H9 (cell line): ENCODE data around the gene TSPAN32. TPM values are rescaled to one million over a fixed set of nuclear protein-coding genes. Genes with fewer than 3 reads are reported as not detected.

Experiments used
- DNase-seq: peaks from one replicate; pipeline ENCODE4 v3.0.0-alpha.2; 2017
- H2AFZ ChIP-seq: one replicate; pipeline ENCODE4 v1.6.1; 2013; ENCODE audit warnings: mild to moderate bottlenecking, low read length, control low read depth, moderate library complexity
- H2AK5ac ChIP-seq: 2 replicates; pipeline ENCODE4 v1.6.1; 2013; ENCODE audit warnings: low read length, control low read depth, mixed read lengths; ENCODE audit not compliant: insufficient read length
- H2BK120ac ChIP-seq: one replicate; pipeline ENCODE4 v1.6.1; 2013; ENCODE audit warnings: low read depth, mild to moderate bottlenecking, low read length, control low read depth, inconsistent platforms; ENCODE audit not compliant: poor library complexity, severe bottlenecking
- H2BK12ac ChIP-seq: 2 replicates; pipeline ENCODE4 v1.6.1; 2013; ENCODE audit warnings: low read length, control low read depth, mixed read lengths, low read depth; ENCODE audit not compliant: insufficient read length
- H2BK15ac ChIP-seq: 2 replicates; pipeline ENCODE4 v1.6.1; 2013; ENCODE audit warnings: low read depth, low read length, control low read depth
- H2BK20ac ChIP-seq: one replicate; pipeline ENCODE4 v1.6.1; 2013; ENCODE audit warnings: low read depth, mild to moderate bottlenecking, low read length, control low read depth, inconsistent platforms; ENCODE audit not compliant: poor library complexity, severe bottlenecking
- H2BK5ac ChIP-seq: 2 replicates; pipeline ENCODE4 v1.6.1; 2013; ENCODE audit warnings: low read length, control low read depth, mixed read lengths; ENCODE audit not compliant: insufficient read length
- H3K14ac ChIP-seq: 2 replicates; pipeline ENCODE4 v1.6.1; 2013; ENCODE audit warnings: low read length, control low read depth; ENCODE audit not compliant: insufficient read depth
- H3K18ac ChIP-seq: 2 replicates; pipeline ENCODE4 v1.6.1; 2013; ENCODE audit warnings: low read depth, mild to moderate bottlenecking, mixed read lengths, low read length, control low read depth; ENCODE audit not compliant: insufficient read length
- H3K23ac ChIP-seq: 2 replicates; pipeline ENCODE4 v1.6.1; 2013; ENCODE audit warnings: low read length, control low read depth, mixed read lengths, low read depth; ENCODE audit not compliant: insufficient read length
- H3K23me2 ChIP-seq: 2 replicates; pipeline ENCODE4 v1.6.1; 2013; ENCODE audit warnings: low read depth, mild to moderate bottlenecking, mixed read lengths, low read length, control low read depth; ENCODE audit not compliant: insufficient read length, poor library complexity, severe bottlenecking
- H3K27ac ChIP-seq: 2 replicates; pipeline ENCODE4 v1.5.1; 2013; ENCODE audit warnings: low read length, control low read depth, mixed read lengths, low read depth; ENCODE audit not compliant: insufficient read length
- H3K27me3 ChIP-seq: 2 replicates; pipeline ENCODE4 v1.6.1; 2013; ENCODE audit warnings: low read length, control low read depth, inconsistent platforms; ENCODE audit not compliant: insufficient read depth
- H3K4ac ChIP-seq: 2 replicates; pipeline ENCODE4 v1.6.1; 2013; ENCODE audit warnings: low read depth, mild to moderate bottlenecking, control low read depth, inconsistent platforms, low read length, moderate library complexity
- H3K4me1 ChIP-seq: 2 replicates; pipeline ENCODE4 v1.6.1; 2013; ENCODE audit warnings: low read length, control low read depth, inconsistent platforms; ENCODE audit not compliant: insufficient read depth
- H3K4me2 ChIP-seq: 2 replicates; pipeline ENCODE4 v1.6.1; 2013; ENCODE audit warnings: low read length, control low read depth, mixed read lengths; ENCODE audit not compliant: insufficient read length, insufficient read depth
- H3K56ac ChIP-seq: 2 replicates; pipeline ENCODE4 v1.6.1; 2013; ENCODE audit warnings: low read depth, mild to moderate bottlenecking, mixed read lengths, low read length, control low read depth; ENCODE audit not compliant: insufficient read length
- H3K79me1 ChIP-seq: 2 replicates; pipeline ENCODE4 v1.6.1; 2013; ENCODE audit warnings: low read depth, mild to moderate bottlenecking, moderate library complexity, low read length, control low read depth, inconsistent platforms; ENCODE audit not compliant: insufficient read depth, poor library complexity, severe bottlenecking
- H3K79me2 ChIP-seq: 2 replicates; pipeline ENCODE4 v1.6.1; 2013; ENCODE audit warnings: low read length, control low read depth, inconsistent platforms; ENCODE audit not compliant: insufficient read depth
- H3K9ac ChIP-seq: 2 replicates; pipeline ENCODE4 v1.6.1; 2013; ENCODE audit warnings: low read length, control low read depth, mixed read lengths; ENCODE audit not compliant: insufficient read length; ENCODE audit errors: extremely low read depth
- H3K9me3 ChIP-seq: one replicate; pipeline ENCODE4 v1.6.1; 2013; ENCODE audit warnings: low read depth, low read length, inconsistent platforms; ENCODE audit not compliant: control insufficient read depth
- H3T11ph ChIP-seq: one replicate; pipeline ENCODE4 v1.6.1; 2013; ENCODE audit warnings: mild to moderate bottlenecking, low read length, control low read depth, inconsistent platforms
- H4K20me1 ChIP-seq: one replicate; pipeline ENCODE4 v1.6.1; 2013; ENCODE audit not compliant: control insufficient read depth, insufficient read length, insufficient read depth
- H4K5ac ChIP-seq: 2 replicates; pipeline ENCODE4 v1.6.1; 2013; ENCODE audit warnings: low read depth, mild to moderate bottlenecking, mixed read lengths, low read length, control low read depth; ENCODE audit not compliant: insufficient read length
- H4K8ac ChIP-seq: replicated peaks from 2 replicates; pipeline ENCODE4 v1.6.1; 2013; ENCODE audit warnings: low read length, control low read depth, mixed read lengths, low read depth; ENCODE audit not compliant: insufficient read length
- H4K91ac ChIP-seq: 2 replicates; pipeline ENCODE4 v1.6.1; 2013; ENCODE audit warnings: low read depth, mild to moderate bottlenecking, moderate library complexity, mixed read lengths, low read length, control low read depth; ENCODE audit not compliant: insufficient read length
- H3K27ac Mint-ChIP-seq, 3 experiments: 2 replicates in 2 of 3; 3 replicates in 1 of 3; pipeline ENCODE4 v1.8.0; 2020 to 2021; ENCODE audit warnings: mixed read lengths in 3 of 3, mild to moderate bottlenecking in 1 of 3, moderate library complexity in 1 of 3
- H3K27me3 Mint-ChIP-seq: 2 replicates; pipeline ENCODE4 v1.8.0; 2021; ENCODE audit warnings: low read depth, mild to moderate bottlenecking, moderate library complexity, mixed read lengths
- H3K36me3 Mint-ChIP-seq, 3 experiments: 2 replicates in 2 of 3; 3 replicates in 1 of 3; pipeline ENCODE4 v1.8.0; 2020 to 2021; ENCODE audit warnings: low read depth in 3 of 3, mixed read lengths in 3 of 3; ENCODE audit not compliant: insufficient read depth in 1 of 3
- H3K4me1 Mint-ChIP-seq, 2 experiments: 2 replicates each; pipeline ENCODE4 v1.8.0; 2020; ENCODE audit warnings: mixed read lengths in 2 of 2
- H3K4me3 Mint-ChIP-seq, 2 experiments: 2 replicates in 1 of 2; 3 replicates in 1 of 2; pipeline ENCODE4 v1.8.0; 2020 to 2021; ENCODE audit warnings: mild to moderate bottlenecking in 2 of 2, mixed read lengths in 2 of 2, moderate library complexity in 1 of 2
- H3K9me3 Mint-ChIP-seq, 2 experiments: 2 replicates in 1 of 2; 3 replicates in 1 of 2; pipeline ENCODE4 v1.8.0; 2020; ENCODE audit warnings: mild to moderate bottlenecking in 2 of 2, mixed read lengths in 2 of 2, moderate library complexity in 1 of 2
- WGBS: extraction: QIAGEN DNeasy Blood & Tissue Kit; methylation state at CpG from one replicate; pipeline ENCODE4 v1.1.7; 2013; ENCODE audit warnings: missing lambda C conversion rate, low lambda C conversion rate, mixed read lengths; ENCODE audit not compliant: insufficient read length; ENCODE audit errors: extremely low coverage; 5-methylcytosine and 5-hydroxymethylcytosine counted together
- total RNA-seq: library from RNA; stranded (reverse); gene quantifications from 2 replicates; pipeline ENCODE4 v1.2.1, GENCODE V29; 2021
- TF ChIP-seq, protein P1 (sequence below): fragments of 200-600 bp; sonication (generic); conservative IDR thresholded peaks from 3 replicates; pipeline ENCODE4 v1.8.0; 2021; ENCODE audit warnings: antibody characterized with exemption, mild to moderate bottlenecking

TSPAN32 gene
- total RNA-seq, 1 experiment from 2014 or later: not detected

DNA sequence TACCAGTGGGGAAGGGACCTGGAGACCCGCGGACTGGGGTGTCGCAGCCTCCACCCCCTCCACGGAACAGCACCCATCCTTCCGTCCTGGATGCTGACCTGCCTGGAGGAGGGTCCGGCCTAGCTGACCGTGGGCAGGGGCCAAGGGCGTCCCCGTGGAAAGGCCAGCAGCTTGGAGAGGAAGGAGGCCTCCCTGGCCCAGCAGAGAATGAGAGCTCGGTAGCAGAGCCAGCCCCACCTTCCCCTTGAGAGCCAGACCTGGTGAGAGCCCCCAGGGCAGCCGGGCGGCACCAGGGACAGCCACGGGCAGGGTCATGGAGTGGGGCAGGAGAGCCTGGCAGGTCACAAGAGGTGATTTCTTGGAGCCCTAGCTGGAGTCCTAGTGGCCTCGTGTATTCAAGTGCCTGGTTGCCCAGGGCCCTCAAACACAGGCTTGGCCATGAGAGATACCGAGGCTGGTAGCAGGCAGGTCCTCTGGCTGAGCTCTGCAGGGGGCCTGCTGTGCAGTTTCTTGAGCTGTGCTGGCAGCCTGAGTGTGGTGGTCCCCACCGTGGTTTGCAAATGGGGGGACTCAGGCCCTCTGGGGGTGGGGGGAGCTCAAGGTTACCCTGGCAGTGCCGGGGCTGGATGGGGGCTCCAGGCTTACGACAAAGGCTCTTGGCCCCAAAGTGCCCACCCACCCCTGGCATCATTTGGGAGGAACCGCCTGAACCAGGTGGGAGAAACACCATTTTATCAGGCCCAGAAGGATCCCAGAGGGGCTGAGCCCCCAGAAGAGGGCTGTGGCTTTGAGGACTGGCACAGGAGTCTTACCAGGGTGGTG lies 7.6 kb downstream of the TSPAN32 start:
- Histone ChIP-seq H3K23ac (no peak overlapping the region), H2AK5ac (no peak overlapping the region), H3K23me2 (no peaks in the 10 kb centered on the region), H3K14ac (no peak overlapping the region; the same call in 1 of the 2 replicates), H2AFZ (no peak overlapping the region), H4K5ac (no peak overlapping the region), H2BK15ac (no peak overlapping the region), H4K91ac (no peak overlapping the region), H3K27ac (no peak overlapping the region), H3K18ac (no peak overlapping the region), H3K27me3 (no peaks in the 10 kb centered on the region), H3K9ac (no peak overlapping the region), H2BK12ac (no peak overlapping the region), H2BK5ac (no peak overlapping the region), H3K79me2 (no peaks in the 10 kb centered on the region), H3K4ac (no peak overlapping the region), H3K56ac (no peak overlapping the region), H3K79me1 (no peaks in the 10 kb centered on the region), H2BK120ac (no peak overlapping the region), H4K8ac (no peak overlapping the region), H3K9me3 (no peaks in the 10 kb centered on the region), H3K4me2 (no peak overlapping the region), H3T11ph (no peak overlapping the region), H3K4me1 (no peaks in the 10 kb centered on the region; the same call in 1 of the 2 replicates), H4K20me1 (no peaks in the 10 kb centered on the region), H2BK20ac (no peak overlapping the region)
- no CpG with 5 or more reads among the region's 19 CpGs for WGBS
- H3K27ac Mint-ChIP-seq: no peak overlapping the region
- peaks cover 0 to 7% of the 10 kb centered on the region in 2 experiments; a peak in 1 of 4 replicates for H3K4me1 Mint-ChIP-seq
- no peak for DNase-seq
- TF ChIP-seq, protein P1, sequence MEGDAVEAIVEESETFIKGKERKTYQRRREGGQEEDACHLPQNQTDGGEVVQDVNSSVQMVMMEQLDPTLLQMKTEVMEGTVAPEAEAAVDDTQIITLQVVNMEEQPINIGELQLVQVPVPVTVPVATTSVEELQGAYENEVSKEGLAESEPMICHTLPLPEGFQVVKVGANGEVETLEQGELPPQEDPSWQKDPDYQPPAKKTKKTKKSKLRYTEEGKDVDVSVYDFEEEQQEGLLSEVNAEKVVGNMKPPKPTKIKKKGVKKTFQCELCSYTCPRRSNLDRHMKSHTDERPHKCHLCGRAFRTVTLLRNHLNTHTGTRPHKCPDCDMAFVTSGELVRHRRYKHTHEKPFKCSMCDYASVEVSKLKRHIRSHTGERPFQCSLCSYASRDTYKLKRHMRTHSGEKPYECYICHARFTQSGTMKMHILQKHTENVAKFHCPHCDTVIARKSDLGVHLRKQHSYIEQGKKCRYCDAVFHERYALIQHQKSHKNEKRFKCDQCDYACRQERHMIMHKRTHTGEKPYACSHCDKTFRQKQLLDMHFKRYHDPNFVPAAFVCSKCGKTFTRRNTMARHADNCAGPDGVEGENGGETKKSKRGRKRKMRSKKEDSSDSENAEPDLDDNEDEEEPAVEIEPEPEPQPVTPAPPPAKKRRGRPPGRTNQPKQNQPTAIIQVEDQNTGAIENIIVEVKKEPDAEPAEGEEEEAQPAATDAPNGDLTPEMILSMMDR: no peak
- peaks cover 6% of the 10 kb centered on the region; the same call in 1 of the 2 replicates for H3K27me3 Mint-ChIP-seq
- H3K4me3 Mint-ChIP-seq: no peak overlapping the region
- H3K9me3 Mint-ChIP-seq: no peaks in the 10 kb centered on the region; a peak in 1 of 5 replicates
- H3K36me3 Mint-ChIP-seq: no peaks in the 10 kb centered on the region
